HG03103 (cell line): ENCODE results near the gene TBCD.

ENCODE experiments used
- ATAC-seq: cut with Tn5 transposase; IDR thresholded peaks from one replicate; pipeline ENCODE4 v1.9.1; 2021; ENCODE audit warnings: low read depth; ENCODE audit not compliant: unreplicated experiment

Gene TBCD

DNA sequence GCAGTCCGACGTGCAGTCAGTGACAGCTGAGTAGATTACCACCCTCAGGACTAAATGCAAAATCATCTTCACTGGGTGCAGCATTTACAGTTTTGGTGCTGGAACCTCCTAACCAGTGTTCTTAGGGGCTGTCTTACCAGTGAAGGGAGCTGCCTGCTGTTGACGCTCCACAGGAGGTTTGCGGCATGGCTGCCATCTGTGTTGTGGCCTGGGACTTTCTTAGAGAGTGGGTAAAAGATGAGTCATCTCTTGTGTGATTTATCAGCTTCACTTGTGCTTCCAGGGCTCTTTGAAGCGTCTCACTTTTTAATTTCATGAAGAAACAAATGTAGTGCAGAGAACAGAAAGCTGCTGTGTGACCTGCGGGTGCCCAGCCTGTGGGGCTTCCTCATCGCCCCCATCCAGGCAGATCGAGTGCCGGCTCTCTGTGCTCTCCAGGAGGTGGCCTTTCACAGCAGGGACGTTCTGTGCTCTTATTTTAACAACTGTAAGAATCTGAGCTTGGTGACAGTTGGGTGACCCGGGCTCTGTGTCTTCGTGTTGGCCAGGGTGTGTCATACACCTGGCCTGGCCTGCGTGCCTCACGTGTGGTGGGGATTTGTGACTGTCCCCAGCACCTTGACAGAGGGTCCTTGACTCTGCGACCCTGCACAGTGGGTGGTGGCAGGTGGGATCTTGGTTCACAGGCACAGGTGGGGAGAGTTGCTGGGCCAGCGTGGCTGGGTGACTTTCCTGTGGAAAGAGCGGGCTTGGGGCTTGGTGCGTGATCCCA, 112.3 kb downstream of the TBCD start:
- peak; percentile 68 for ATAC-seq

- no peak for ATAC-seq
These were observed 112.9 kb downstream of the TBCD start for GRCh38 chr17:82864713-82865248.

DNA sequence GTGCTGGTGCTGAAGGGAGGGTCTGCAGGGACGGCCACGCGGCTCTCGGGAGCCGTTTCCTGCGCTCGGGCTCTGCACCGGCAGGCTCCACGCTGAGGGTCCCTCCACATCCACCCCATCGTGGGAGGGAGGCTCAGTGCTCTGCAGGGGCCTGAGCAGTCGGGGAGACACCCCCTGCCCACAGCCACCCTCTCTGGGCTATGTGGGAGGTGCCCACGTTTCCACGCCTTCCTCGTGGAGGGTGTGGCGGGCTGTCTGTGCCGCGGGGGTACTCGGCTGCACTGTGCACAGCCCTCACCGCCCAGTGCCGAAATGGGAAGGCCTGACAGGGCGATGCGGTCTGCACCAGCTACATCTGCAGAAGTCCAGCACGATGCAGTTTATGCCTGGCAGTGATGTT, 113.4 kb downstream of the TBCD start:
- ATAC-seq, result no peak

GRCh38 chr17:82865774-82866395, 114.0 kb downstream of the TBCD start:
- ATAC-seq, result no peak

GRCh38 chr17:82866590-82867191, 114.8 kb downstream of the TBCD start:
- no peak for ATAC-seq

- no peak for ATAC-seq
These were observed 116.0 kb downstream of the TBCD start for GRCh38 chr17:82867763-82868325.

DNA sequence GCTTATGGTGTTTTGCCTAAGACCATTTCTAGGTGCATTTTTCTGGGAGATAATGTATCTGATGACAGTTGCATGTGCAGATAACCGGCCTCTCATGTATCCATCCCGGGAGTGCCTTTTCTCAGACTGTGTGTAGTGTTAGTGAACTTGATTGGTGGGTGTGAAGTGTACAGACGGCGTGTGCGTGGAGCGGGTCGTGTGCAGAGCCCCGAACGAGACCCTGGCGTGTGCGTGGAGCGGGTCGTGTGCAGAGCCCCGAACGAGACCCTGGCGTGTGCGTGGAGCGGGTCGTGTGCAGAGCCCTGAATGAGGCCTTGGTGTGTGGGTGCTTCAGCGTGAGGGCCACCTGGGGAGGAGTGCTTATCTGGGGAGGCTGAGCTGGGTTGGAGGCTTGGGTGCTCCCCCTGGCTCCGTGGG, 116.9 kb downstream of the TBCD start:
- no peak for ATAC-seq

GRCh38 chr17:82869536-82869935, 117.7 kb downstream of the TBCD start:
- ATAC-seq, result no peak

GRCh38 chr17:82870091-82870491, 118.2 kb downstream of the TBCD start:
- no peak for ATAC-seq

DNA sequence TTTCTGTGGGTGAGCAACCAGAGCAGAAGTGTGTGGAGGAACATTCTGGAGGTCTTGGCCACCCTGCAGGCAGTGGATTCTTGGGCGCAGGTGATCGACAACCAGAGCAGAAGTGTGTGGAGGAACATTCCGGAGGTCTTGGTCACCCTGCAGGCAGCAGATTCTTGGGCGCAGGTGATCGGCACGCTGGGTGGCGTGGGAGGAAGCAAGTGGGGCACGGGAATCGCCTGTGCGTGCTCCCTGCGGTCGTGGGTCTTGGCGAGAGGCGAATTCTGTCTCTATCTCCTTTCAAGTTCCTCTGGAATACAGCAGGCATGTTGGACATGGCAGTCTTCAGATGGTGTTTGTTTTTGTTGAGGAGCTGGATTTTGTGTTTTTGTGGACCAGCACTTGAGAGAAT, 118.7 kb downstream of the TBCD start:
- no peak for ATAC-seq

GRCh38 chr17:82871056-82871775, 119.4 kb downstream of the TBCD start:
- peak; percentile 59 for ATAC-seq

DNA sequence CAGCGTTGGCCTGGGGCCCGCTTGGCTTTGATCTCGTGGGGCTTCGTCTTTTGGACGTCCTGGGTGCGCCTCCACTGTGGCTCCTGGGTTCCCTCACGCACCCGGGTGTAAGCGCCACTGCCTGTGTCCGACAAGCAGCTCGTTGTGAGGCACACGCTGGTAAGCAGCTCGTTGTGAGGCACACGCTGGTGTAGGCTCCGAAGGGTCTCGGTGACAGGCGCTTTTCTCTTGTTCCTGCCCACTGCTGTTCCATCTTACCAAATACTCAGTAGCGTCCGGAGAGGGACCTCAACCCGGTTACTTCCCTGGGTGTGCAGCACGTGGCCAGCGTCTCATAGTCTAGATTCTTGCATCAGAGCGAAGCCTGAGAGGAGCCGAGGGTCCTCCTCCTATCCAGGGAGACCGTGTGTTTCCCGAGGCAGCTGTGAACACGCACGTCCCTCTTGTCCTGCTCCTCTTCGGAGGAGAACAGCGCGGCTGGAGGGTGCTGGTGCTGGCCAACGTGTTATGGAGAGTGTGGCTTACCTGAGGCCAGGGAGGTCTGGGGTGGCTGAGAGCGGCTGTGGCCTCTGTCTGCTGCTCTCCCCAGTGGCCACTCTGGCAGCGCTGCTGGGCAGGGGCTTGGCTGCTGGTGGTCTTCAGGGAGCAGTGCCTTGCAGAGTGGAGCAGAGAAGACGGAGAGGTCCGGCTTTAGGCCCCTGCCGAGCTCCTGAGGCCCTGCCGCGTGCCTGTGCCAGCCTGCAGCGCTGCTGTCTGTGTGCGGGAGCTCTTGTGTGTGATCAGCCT, 120.1 kb downstream of the TBCD start:
- no peak for ATAC-seq

DNA sequence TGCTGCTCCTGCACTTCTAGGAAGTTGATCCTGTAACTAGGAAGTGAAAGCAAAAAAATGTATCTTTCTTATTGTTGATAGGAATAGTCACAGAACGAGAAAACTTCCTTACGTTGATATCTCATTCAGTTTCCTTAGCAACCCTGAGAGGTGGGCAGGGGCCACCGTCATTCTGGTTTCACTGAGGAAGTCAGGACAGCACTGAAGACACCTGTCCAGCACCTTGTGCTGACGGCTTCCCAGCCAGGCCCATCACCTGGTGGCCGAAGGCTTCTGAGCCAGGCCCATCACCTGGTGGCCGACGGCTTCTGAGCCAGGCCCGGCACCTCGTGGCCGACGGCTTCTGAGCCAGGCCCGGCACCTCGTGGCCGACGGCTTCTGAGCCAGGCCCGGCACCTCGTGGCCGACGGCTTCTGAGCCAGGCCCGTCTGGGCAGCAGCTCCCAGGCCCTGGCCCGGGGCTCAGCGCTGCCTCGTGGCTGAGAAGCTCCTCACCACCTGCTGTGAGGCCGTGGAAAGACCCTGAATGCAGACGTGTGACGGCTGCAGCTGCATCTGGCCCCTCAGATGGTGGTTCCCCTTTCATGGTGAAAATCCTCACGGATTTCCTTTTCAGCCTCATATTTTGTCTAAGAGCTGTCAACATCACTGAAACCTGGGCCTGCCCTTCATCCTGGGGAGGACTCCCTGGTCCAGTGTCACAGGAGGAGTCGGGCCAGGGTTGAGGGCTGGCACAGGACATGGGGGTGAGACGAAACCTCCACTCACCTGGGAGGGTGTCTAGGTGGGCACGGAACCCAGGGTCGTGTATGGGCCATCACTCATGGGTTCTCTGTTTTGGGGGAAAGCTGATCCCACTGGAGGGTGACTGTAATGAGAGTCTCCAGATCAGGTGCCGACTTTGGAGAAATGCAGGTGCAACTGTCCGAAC, 121.0 kb downstream of the TBCD start:
- ATAC-seq, result no peak

GRCh38 chr17:82873521-82873920, 121.7 kb downstream of the TBCD start:
- ATAC-seq, result no peak

DNA sequence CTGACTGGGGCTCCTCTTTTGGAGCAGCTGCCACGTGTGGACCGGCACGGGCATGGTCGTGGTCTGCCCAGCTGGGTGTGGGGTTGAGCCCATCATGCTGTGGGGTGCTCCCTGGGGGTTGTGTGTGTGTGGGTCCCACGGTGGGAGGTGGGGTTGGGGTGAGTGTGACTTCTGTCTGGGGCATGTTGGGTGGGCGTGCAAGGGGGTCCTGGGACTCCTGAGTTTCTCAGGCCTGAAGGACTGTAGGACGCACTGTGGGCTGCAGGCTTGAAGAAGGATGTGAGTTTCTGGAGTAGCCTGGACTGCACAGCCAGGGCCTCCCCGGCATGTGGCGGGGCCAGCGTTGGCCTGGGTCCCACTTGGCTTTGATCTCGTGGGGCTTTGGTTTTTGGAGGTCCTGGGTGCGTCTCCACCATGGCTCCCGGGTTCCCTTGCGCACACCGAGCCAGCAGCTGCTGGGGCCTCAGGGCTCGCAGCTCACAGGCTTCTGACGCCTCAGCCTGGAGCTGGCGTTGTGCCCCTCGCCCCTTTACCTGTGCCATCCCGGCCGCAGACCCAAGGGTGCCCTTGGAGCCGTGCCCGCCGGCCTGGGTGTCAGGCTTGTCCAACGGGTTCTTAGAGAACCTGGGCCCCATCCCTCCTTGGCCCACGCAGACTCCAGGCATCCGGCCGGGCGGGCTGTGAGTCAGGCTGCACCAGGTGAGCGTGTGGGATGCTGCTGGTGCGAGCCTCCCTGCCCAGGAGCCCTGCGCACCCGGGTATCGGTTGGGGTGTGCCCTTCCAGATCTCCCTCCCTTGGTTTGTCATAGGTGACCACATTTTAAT, 122.4 kb downstream of the TBCD start:
- no peak for ATAC-seq

- ATAC-seq, result no peak
These were observed 123.6 kb downstream of the TBCD start for GRCh38 chr17:82875407-82875856.

- ATAC-seq, result no peak
These were observed 124.3 kb downstream of the TBCD start for GRCh38 chr17:82876149-82876548.
